Measurements from ENCODE around the gene ENTPD6. TPM values are rescaled to one million over a fixed set of nuclear protein-coding genes. Genes with fewer than 3 reads are reported as not detected.
"Not testable (repeated sequence)": the region's sequence is repeated elsewhere in the genome, so short reads cannot be mapped to it uniquely, and the experiment has no call there.

Gene ENTPD6
- total RNA-seq, 1 experiment from 2014 or later: 56.3 TPM

DNA sequence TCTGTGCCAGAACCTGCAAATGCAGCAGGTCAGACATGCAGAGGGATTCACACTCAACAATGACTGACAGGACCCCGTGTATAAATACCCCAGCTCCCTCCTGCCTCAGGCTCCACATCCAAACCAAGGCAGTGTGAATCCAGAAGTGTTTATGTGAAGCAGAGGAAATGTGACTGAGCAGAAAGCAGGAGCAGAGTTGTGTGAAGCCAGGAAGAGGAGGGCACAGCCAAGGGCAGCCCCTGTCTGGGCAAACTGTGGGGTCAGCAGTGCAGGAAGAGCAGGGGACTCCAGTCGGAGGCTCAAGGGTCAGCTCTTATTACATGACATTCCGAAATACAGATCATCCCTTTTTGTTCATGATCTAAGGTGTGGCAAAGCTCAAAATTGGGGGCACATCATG is 19.3 kb upstream of the ENTPD6 start:
- DNase-seq: no peak
- TF ChIP-seq CTCF (IDR thresholded peaks at IDR 0.05; ENCODE audit: unreplicated experiment): no peak
- Mint-ChIP-seq H3K27me3 (ENCODE audit: unreplicated experiment) (no peaks in the 10 kb centered on the region), H3K4me3 (ENCODE audit: low read depth, unreplicated experiment) (no peak overlapping the region), H3K27ac (ENCODE audit: unreplicated experiment) (no peak overlapping the region), H3K36me3 (ENCODE audit: insufficient read depth, unreplicated experiment) (no peaks in the 10 kb centered on the region), H3K4me1 (ENCODE audit: low read depth, unreplicated experiment) (peaks cover 13% of the 10 kb centered on the region), H3K9me3 (ENCODE audit: low read depth, unreplicated experiment) (no peaks in the 10 kb centered on the region)
- intact Hi-C loops (cut with micrococcal nuclease; ENCODE audit: unreplicated experiment): loop anchor here (5.0 kb wide), 1 partner anchor 39 kb away; no protein-coding TSS in a partner anchor
- CTCF ChIA-PET: no interaction called here
- no TSS peak for BruUV-seq (replicated peaks)

DNA sequence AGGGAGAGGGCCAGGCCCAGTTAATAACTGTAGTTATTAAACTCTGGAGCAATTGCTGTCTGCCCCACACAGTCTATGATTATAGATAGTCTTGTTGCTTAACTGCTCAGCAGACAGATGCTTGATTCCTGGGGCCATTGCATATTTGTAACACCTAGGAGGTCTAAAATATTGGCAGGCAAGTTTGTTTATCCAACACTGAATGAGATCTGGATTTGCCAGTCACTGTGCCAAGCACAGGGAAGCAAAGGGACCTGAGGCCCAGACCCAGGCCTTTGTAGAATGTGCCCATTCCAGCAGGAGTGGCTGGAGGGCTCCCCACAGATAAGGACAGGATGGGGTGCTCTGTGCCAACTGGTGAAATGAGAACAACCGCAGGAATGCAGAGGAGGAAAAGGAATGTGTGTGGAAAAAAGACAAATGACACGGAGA is 17.6 kb upstream of the ENTPD6 start:
- BruUV-seq (replicated peaks): no TSS peak
- peak; percentile 12 for DNase-seq
- CTCF ChIA-PET: no interaction called here
- H3K4me3 Mint-ChIP-seq (ENCODE audit: low read depth, unreplicated experiment): no peak overlapping the region
- peaks cover 13% of the 10 kb centered on the region for H3K4me1 Mint-ChIP-seq (ENCODE audit: low read depth, unreplicated experiment)
- H3K27me3 Mint-ChIP-seq (ENCODE audit: unreplicated experiment): no peaks in the 10 kb centered on the region
- intact Hi-C loops (cut with micrococcal nuclease; ENCODE audit: unreplicated experiment): loop anchor here (2.0 to 5.0 kb wide), 4 partner anchors 41 to 185 kb away; partner anchors contain the start of gene APMAP
- H3K36me3 Mint-ChIP-seq (ENCODE audit: insufficient read depth, unreplicated experiment): no peaks in the 10 kb centered on the region
- H3K9me3 Mint-ChIP-seq (ENCODE audit: low read depth, unreplicated experiment): no peaks in the 10 kb centered on the region
- TF ChIP-seq CTCF (IDR thresholded peaks at IDR 0.05; ENCODE audit: unreplicated experiment): no peak
- peak overlapping the region; percentile 67 for H3K27ac Mint-ChIP-seq (ENCODE audit: unreplicated experiment)

DNA sequence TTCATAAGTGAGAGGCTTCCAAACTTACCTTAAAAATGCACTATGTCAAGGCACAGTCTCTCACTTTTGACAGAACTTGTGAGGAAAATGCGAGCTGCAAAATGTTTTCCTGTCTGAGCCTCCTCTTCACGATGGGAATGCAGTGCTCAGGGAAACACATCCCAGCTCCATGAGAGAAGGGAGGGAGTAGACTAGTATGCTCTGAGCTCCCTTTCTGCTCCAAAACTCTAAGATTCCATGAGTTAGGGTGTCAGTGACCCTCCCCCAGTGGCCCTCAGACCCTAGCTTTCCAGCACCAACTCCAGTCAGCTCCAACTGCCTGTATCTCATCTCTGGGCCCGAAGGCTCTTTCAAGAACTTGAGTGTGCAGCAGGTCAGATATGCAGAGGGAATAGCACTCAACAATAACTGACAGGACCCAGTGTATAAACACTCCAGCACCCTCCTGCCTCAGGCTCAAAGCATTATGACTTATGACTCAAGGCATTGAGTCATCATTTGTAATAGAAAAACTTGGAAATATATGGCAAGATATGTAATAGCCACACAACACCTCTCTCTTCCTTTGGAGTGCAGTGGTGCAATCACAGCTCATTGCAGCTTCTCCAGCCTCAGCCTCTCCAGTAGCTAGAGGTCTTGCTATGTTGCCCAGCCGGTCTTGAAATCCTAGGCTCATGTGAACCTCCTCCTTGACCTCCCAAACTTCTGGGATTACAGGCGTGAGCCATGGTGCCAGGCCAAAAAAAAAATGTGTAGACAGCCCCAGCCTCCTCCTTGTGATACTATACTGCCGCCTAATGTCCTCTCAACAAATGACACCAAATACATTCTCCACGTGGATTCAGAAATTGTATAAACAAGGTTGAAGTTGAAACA is 16.7 kb upstream of the ENTPD6 start:
- Mint-ChIP-seq H3K9me3 (ENCODE audit: low read depth, unreplicated experiment) (peaks cover 3% of the 10 kb centered on the region), H3K27ac (ENCODE audit: unreplicated experiment) (no peak overlapping the region), H3K4me1 (ENCODE audit: low read depth, unreplicated experiment) (peaks cover 13% of the 10 kb centered on the region), H3K36me3 (ENCODE audit: insufficient read depth, unreplicated experiment) (no peaks in the 10 kb centered on the region), H3K27me3 (ENCODE audit: unreplicated experiment) (no peaks in the 10 kb centered on the region), H3K4me3 (ENCODE audit: low read depth, unreplicated experiment) (no peak overlapping the region)
- DNase-seq: peak; percentile 26
- intact Hi-C loops (cut with micrococcal nuclease; ENCODE audit: unreplicated experiment): loop anchor here (2.0 to 5.0 kb wide), 4 partner anchors 42 to 186 kb away; partner anchors contain the start of gene APMAP
- CTCF ChIA-PET: interaction anchor here (0.7 to 1.1 kb wide), 2 partner anchors 44 to 93 kb away, joined by 3 read pairs; no protein-coding TSS in a partner anchor
- no TSS peak for BruUV-seq (replicated peaks)
- TF ChIP-seq CTCF (IDR thresholded peaks at IDR 0.05; ENCODE audit: unreplicated experiment): peak; percentile 37

- DNase-seq: no peak
- intact Hi-C loops (cut with micrococcal nuclease; ENCODE audit: unreplicated experiment): loop anchor here (2.0 to 5.0 kb wide), 4 partner anchors 42 to 187 kb away; partner anchors contain the start of gene APMAP
- no TSS peak for BruUV-seq (replicated peaks)
- Mint-ChIP-seq H3K36me3 (ENCODE audit: insufficient read depth, unreplicated experiment) (no peaks in the 10 kb centered on the region), H3K4me1 (ENCODE audit: low read depth, unreplicated experiment) (peaks cover 13% of the 10 kb centered on the region), H3K4me3 (ENCODE audit: low read depth, unreplicated experiment) (no peak overlapping the region), H3K9me3 (ENCODE audit: low read depth, unreplicated experiment) (peaks cover 5% of the 10 kb centered on the region), H3K27ac (ENCODE audit: unreplicated experiment) (no peak overlapping the region), H3K27me3 (ENCODE audit: unreplicated experiment) (no peaks in the 10 kb centered on the region)
- CTCF ChIA-PET: interaction anchor here (1.1 kb wide), 1 partner anchor 44 kb away, joined by 3 read pairs; no protein-coding TSS in a partner anchor
- TF ChIP-seq CTCF (IDR thresholded peaks at IDR 0.05; ENCODE audit: unreplicated experiment): no peak
Measured at GRCh38 chr20:25179439-25180089, 15.9 kb upstream of the ENTPD6 start.

DNA sequence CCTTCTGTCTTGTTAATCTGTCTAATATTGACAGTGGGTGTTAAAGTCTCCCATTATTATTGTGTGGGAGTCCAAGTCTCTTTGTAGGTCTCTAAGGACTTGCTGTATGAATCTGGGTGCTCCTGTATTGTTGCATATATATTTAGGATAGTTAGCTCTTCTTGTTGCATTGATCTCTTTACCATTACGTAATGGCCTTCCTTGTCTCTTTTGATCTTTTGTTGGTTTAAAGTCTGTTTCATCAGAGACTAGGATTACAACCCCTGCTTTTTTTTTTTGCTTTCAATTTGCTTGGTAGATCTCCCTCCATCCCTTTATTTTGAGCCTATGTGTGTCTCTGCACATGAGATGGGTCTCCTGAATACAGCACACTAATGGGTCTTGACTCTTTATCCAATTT is 11.1 kb upstream of the ENTPD6 start:
- H3K9me3 Mint-ChIP-seq (ENCODE audit: low read depth, unreplicated experiment); intact Hi-C loops (cut with micrococcal nuclease; ENCODE audit: unreplicated experiment); H3K4me3 Mint-ChIP-seq (ENCODE audit: low read depth, unreplicated experiment); BruUV-seq (replicated peaks); DNase-seq; H3K27me3 Mint-ChIP-seq (ENCODE audit: unreplicated experiment); CTCF ChIA-PET; H3K4me1 Mint-ChIP-seq (ENCODE audit: low read depth, unreplicated experiment); H3K27ac Mint-ChIP-seq (ENCODE audit: unreplicated experiment); H3K36me3 Mint-ChIP-seq (ENCODE audit: insufficient read depth, unreplicated experiment): not testable (repeated sequence)
